K562 (cell line): ENCODE measurements around the gene TSC22D1. TPM values are rescaled to one million over a fixed set of nuclear protein-coding genes. Genes with fewer than 3 reads are reported as not detected.

Experiments
- BCLAF1 ChIP-seq, 2 experiments: fragments of 450-650 bp in 1 of 2; IDR thresholded peaks; 2 replicates each; pipeline ENCODE4 v1.6.1; 2011 to 2017; ENCODE audit warnings: low read depth in 2 of 2, antibody characterized with exemption in 1 of 2, borderline replicate concordance in 1 of 2, low read length in 1 of 2, mild to moderate bottlenecking in 1 of 2, mixed read lengths in 1 of 2; ENCODE audit not compliant: control insufficient read depth in 1 of 2
- HIVEP1 ChIP-seq: fragments of 250-450 bp; sonication (Bioruptor Pico); IDR thresholded peaks from 2 replicates; pipeline ENCODE4 v1.4.0; 2020; ENCODE audit warnings: mild to moderate bottlenecking
- MEIS2 ChIP-seq: fragments of 450-650 bp; IDR thresholded peaks from 2 replicates; pipeline ENCODE4 v1.6.1; 2014; ENCODE audit warnings: mild to moderate bottlenecking; ENCODE audit not compliant: partially characterized antibody
- SMARCC2 ChIP-seq: fragments of 450-650 bp; IDR thresholded peaks from 2 replicates; pipeline ENCODE4 v1.6.1; 2017; ENCODE audit warnings: antibody characterized with exemption, moderate library complexity, mild to moderate bottlenecking, low read depth
- ZKSCAN3 ChIP-seq: fragments of 250-450 bp; sonication (Bioruptor Pico); IDR thresholded peaks from 2 replicates; pipeline ENCODE4 v1.4.0; 2020
- ZNF280B ChIP-seq: fragments of 250-450 bp; sonication (Bioruptor Pico); IDR thresholded peaks from 2 replicates; pipeline ENCODE4 v1.5.1; 2021; ENCODE audit warnings: mild to moderate bottlenecking
- polyA plus RNA-seq, 8 experiments: library from polyadenylated mRNA; depleted of rRNA in 4 of 8; stranded (reverse) in 5 of 8; unstranded in 3 of 8; fragments of >200 nt; fragmentation: Nextera tagmentation in 2 of 8; fragmentation: Illumina TruSeq in 1 of 8; extraction: Ambion mirVana in 2 of 8; extraction: Trizol in 1 of 8; gene quantifications; 2 replicates each; pipeline versions ENCODE4 v1.2.1 to v1.2.3, GENCODE V29; 2011 to 2014; ENCODE audit warnings: inconsistent platforms in 1 of 8, missing spikeins in 1 of 8
- total RNA-seq, 7 experiments: library from RNA; depleted of rRNA in 6 of 7; stranded (reverse); fragments of >200 nt in 6 of 7; fragmentation: Illumina TruSeq in 2 of 7; extraction: Trizol in 2 of 7; gene quantifications; 2 replicates each; pipeline versions ENCODE4 v1.2.1 to v1.2.3, GENCODE V29; 2011 to 2021; ENCODE audit warnings: low replicate concordance in 1 of 7

TSC22D1 gene
- total and polyA plus RNA-seq, 9 of the 15 experiments (the other 6 are each of a cell fraction or from before 2014, with no cell fraction given) = 2.6 to 19.8 (median 8.4) TPM

GRCh38 chr13:44425041-44425814 is 150.9 kb downstream of the TSC22D1 start (continued):
- no peak for TF ChIP-seq ZNF280B (CRISPR knock-in tag)
- peak; percentile 32 for TF ChIP-seq MEIS2
- TF ChIP-seq BCLAF1 (IDR thresholded peaks at IDR 0.05; ENCODE audit: borderline replicate concordance in 1 of 2, control insufficient read depth in 1 of 2, low read depth in 2 of 2, low read length in 1 of 2) = no peak
- no peak for TF ChIP-seq HIVEP1 (CRISPR knock-in tag)
- TF ChIP-seq ZKSCAN3 (CRISPR knock-in tag) = no peak
- TF ChIP-seq SMARCC2 = no peak
